GM11168 (cell line): Measurements from ENCODE around the gene IL9.
"Not testable (repeated sequence)": the region's sequence is repeated elsewhere in the genome, so short reads cannot be mapped to it uniquely, and the experiment has no call there.

Experiments used
- in situ Hi-C: fragments of 300-500 bp; cut with MboI; formaldehyde crosslinking; loops from one replicate; pipeline ENCODE4 v1.12.0; 2022; ENCODE audit warnings: low sequenced_read_pairs; ENCODE audit not compliant: unreplicated experiment

Gene IL9

GRCh38 chr5:135874461-135874860 is 21.2 kb downstream of the IL9 start:
- in situ Hi-C loops = no loop called here

- in situ Hi-C loops = no loop called here
Measured at GRCh38 chr5:135873831-135874230, 21.8 kb downstream of the IL9 start.

GRCh38 chr5:135871268-135871915 is 24.2 kb downstream of the IL9 start:
- in situ Hi-C loops = no loop called here

GRCh38 chr5:135869935-135870334 is 25.7 kb downstream of the IL9 start:
- in situ Hi-C loops = no loop called here

GRCh38 chr5:135869276-135869675 is 26.4 kb downstream of the IL9 start:
- in situ Hi-C loops = no loop called here

- in situ Hi-C loops = no loop called here
Measured at GRCh38 chr5:135868681-135869080, 27.0 kb downstream of the IL9 start.

GRCh38 chr5:135867599-135867998 is 28.0 kb downstream of the IL9 start:
- in situ Hi-C loops = no loop called here

- in situ Hi-C loops = no loop called here
Measured at GRCh38 chr5:135866016-135866415, 29.6 kb downstream of the IL9 start.

GRCh38 chr5:135864503-135865435 is 30.9 kb downstream of the IL9 start:
- in situ Hi-C loops = no loop called here

- in situ Hi-C loops = no loop called here
Measured at GRCh38 chr5:135862744-135863143, 32.9 kb downstream of the IL9 start.

- in situ Hi-C loops = no loop called here
Measured at GRCh38 chr5:135862086-135862485, 33.6 kb downstream of the IL9 start.

- in situ Hi-C loops = no loop called here
Measured at GRCh38 chr5:135861641-135862040, 34.0 kb downstream of the IL9 start.

GRCh38 chr5:135859641-135860040 is 36.0 kb downstream of the IL9 start:
- in situ Hi-C loops = no loop called here

GRCh38 chr5:135859186-135859585 is 36.5 kb downstream of the IL9 start:
- in situ Hi-C loops = not testable (repeated sequence)

- in situ Hi-C loops = no loop called here
Measured at GRCh38 chr5:135857630-135858311, 37.9 kb downstream of the IL9 start.

GRCh38 chr5:135851915-135852845 is 43.5 kb downstream of the IL9 start:
- in situ Hi-C loops = no loop called here

- in situ Hi-C loops = no loop called here
Measured at GRCh38 chr5:135851186-135851914, 44.3 kb downstream of the IL9 start.

- in situ Hi-C loops = no loop called here
Measured at GRCh38 chr5:135850671-135851070, 45.0 kb downstream of the IL9 start.

- in situ Hi-C loops = no loop called here
Measured at GRCh38 chr5:135850231-135850630, 45.4 kb downstream of the IL9 start.
